Measurements from ENCODE around the gene RIOX2.

- no peak for TF ChIP-seq CTCF (conservative IDR thresholded peaks at IDR 0.05; ENCODE audit: low read length)
- TF ChIP-seq EZH2phosphoT487 (IDR thresholded peaks at IDR 0.05; ENCODE audit: borderline replicate concordance, low read depth, low read length): no peak
Measured at GRCh38 chr3:97959872-97960271, 12.4 kb downstream of the RIOX2 start.

All from OCI-LY7 (cell line).